ENCODE measurements around the gene LMX1B.
"Not testable (repeated sequence)": the region's sequence is repeated elsewhere in the genome, so short reads cannot be mapped to it uniquely, and the experiment has no call there.

LMX1B gene

DNA sequence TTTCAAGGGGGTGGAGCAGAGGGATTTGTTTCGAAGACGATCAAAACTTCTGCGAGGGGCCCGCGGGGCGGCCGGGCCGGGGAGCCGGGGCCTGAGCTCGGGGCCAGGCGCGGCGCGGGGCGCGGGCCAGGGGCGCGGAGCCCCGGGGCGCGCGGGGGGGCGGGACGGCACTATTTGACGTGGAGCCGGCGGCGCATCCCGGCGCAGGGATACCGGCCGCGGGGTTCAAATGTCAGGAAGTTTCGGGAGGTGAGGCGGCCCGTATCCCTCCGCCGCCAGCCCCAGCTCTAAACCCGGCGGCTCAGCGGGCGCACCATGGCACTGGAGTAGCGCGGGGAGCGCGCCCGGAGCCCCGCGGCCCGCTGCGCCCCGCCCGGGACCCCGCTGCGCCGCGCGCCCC, at the start of gene LMX1B:
Gene LMX1B (plus strand): TSS at position 278 of the 400 bp plus-strand sequence. CDS start 522 bp downstream, outside the sequence.
- no peak for DNase-seq

GRCh38 chr9:126564128-126564527, 49.6 kb upstream of the LMX1B start:
- DNase-seq, result no peak

- no peak for DNase-seq
Measured at GRCh38 chr9:126564716-126565115, 49.0 kb upstream of the LMX1B start.

- DNase-seq, result no peak
Measured at GRCh38 chr9:126565336-126566128, 48.2 kb upstream of the LMX1B start.

DNA sequence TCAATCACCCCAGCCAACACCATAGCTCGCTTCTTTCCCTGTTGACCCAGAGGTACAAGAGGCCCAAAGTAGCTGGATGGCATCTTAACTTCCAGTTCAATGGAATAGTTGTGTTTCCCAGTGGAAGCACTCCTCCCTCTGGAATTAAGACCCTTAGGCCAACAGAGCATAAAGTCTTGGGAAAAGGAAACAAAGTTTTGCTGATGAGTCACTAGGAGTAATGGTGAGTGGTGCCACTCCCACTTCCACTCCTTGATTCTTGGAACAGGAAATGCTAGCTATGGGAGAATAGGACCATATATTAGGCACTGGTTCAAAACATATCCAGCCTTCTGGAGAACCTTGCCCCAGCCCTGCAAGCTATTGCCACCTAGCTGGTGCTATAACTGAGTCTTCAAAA, 44.7 kb upstream of the LMX1B start:
- no peak for DNase-seq

DNA sequence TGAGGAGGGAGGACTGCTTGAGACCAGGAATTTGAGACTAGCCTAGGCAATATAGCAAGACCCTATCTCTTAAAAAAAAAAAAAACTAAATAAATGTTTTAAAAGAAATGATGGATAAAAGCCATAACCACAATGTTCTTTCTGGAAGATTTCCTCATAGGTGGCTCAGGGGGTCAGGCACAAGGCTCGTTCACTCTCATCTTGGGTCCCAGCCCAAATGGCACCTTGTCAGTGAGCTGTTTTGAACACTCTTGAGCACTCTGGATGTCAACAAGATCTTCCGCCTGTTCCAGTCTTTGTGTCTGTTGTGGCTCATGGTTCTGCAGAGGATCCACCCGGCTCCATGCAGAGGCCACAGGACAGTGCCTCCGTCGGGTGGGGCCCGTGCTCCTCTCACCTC, 35.7 kb upstream of the LMX1B start:
- no peak for DNase-seq

DNA sequence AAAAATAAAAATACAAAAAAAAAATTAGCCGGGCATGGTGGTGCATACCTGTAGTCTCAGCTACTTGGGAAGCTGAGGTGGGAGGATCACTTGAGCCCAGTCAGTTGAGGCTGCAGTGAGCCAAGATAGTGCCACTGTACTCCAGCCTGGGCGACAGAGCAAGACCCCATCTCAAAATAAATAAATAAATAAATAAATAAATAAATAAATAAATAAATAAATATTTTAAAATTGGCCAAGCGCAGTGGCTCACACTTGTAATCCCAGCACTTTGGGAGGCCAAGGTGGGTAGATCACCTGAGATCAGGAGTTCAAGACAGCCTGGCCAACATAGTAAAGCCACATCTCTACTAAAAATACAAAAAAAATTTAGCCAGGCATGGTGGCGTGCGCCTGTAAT, 33.4 kb upstream of the LMX1B start:
- not testable (repeated sequence) for DNase-seq

DNA sequence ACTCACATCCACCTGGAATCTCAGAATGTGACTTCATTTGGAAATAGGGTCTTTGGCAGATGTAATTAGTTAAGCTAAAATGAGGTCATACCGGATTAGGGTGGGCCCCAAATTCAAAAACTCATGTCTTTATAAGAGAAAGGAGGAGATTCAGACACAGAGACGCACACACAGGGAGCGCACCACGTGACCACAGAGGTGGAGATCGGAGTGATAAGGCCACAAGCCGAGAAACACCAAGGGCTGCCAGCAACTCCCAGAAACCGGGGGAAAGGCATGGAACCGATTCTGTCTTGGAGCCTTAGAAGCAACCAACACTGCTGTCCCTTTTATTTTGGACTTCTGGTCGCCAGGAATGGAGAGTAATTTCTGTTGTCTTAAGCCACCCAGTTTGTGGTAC, 31.8 kb upstream of the LMX1B start:
- DNase-seq, result no peak

DNA sequence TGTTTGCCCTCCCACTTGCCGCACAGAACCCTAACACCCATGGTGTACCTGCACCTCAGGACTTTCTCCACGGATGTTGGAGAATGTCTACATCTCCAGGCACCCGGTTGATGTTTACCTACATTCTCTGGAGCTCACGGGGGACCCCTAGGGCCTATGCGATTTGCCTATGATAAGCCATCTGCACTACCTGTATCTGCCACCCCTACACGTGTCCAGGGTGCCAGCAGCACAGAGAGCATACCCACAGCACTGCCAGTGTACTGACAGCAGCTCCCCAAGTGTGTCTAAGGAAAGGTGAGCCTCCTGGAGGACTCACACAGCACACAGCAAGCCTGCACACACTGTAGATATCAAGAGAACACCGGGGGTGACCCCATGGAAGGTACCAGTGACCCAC, 31.3 kb upstream of the LMX1B start:
- no peak for DNase-seq

- no peak for DNase-seq
Measured at GRCh38 chr9:126583144-126583760, 30.5 kb upstream of the LMX1B start.

- DNase-seq, result no peak
Measured at GRCh38 chr9:126584611-126585010, 29.1 kb upstream of the LMX1B start.

- DNase-seq, result no peak
Measured at GRCh38 chr9:126586236-126586635, 27.5 kb upstream of the LMX1B start.

DNA sequence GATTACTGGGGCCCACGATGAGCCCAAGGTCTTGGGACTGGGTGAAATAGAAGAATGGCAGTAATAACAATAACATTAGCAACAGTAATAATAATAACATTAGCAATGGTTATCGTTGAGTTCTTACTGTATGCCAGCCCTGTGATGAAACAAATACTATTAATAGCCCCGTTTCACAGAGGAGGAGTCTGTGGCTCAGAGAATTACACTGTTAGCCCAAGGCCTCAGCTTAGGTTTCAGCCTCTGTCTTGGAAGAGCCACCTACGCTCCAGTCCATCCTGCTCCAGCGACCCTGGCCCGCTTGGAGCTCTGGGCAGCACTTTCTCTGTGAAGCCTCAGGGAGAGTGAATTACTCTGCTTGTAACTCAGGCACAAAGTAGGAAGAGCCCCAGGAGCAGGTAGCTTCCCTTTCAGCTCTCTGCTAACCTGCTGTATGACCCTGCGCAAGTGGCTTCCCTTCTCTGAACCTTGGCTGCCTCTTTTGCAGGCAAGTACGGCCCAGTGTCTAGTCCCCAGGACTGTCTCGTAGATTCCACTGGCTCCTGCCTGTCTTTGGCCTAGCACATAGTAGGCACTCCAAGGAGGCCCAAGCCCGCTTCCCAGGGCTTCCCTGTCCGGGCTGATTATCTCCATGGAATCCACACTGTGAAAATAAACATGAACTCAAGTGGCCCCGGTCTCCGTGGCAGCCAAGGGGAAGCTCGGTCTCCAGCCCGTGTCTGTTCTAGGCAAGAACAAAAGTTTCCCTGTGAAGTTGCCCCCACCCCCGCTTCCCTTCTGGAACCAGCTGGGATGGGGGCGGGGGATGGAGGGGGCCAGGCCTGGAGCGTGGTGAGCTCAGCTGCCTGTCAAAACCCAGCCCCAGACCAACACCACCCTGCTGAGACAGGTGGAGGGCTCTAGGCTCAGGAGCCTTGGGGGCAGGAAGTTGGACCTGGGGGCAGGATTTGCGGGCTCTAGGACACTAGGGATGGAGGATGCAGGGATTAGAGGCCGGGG, 26.2 kb upstream of the LMX1B start:
- no peak for DNase-seq

DNA sequence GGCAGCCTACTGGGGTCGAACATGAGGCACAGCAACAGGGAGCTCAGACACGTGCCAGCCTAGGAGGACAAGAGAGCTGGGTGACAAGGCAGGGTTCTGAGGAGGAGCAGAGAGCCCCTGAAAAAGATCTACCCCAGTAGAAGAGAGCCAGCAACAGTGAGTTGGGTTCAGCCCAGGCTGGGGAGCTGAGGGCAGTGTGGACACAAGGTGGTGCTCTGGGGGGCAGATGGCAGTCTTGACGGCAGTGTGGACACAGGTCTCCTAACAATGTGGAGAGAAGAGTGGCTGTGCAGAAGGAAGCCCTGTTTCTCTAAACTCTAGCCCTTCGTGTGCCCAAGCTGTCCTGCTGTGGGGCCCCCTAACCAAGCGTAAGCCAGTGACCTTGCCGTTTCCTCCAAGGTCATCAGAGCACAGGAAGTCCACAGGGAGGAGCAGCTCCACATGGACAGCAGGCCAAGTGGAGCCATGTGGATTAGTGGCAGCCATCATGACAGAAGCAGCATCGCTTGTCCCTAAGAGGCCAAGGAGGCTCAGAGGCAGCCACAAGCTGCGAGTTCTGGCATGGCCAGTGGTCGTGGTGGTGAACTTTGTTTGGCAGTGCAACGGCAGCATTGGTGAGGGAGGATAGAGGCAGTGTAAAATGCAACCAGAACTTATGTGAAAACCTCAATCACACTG, 25.1 kb upstream of the LMX1B start:
- DNase-seq, result no peak

DNA sequence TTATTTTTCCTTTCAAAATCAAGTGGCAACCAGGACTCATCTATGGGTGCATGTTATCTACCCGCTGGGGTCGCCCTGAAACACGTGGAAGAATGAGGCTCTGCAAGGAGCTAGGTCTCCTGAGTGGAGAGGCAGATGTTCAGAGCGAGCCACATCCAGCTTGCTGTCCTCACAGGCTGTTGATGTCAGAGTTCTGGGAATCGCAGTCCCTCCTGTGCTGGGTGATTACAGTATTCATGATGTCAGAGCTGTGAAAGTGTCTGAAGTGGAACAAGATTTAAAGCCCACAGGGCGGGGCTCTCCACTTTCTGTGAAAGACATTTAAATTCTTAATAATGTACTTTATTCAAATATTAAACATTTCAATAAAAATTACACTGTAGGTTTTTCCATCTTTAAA, 24.4 kb upstream of the LMX1B start:
- no peak for DNase-seq

DNA sequence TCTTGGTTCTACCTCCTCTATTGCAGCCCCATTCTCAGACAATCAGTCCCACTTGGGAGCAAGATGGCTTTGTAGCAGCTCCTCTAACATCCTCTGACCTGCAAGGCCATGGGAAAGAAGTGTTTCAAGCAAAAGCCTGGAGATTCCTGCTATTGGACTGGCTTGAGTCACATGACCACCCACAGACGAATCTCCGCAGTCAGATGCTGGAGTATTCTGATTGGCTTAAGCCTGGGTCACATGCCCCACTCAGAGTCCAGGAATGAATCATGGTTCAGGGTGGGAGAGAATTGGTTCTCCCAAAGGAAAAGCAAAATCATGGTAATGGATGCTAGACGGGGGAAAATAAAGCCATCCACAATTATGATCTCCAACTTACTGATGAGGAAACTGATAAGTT, 22.6 kb upstream of the LMX1B start:
- DNase-seq, result no peak

DNA sequence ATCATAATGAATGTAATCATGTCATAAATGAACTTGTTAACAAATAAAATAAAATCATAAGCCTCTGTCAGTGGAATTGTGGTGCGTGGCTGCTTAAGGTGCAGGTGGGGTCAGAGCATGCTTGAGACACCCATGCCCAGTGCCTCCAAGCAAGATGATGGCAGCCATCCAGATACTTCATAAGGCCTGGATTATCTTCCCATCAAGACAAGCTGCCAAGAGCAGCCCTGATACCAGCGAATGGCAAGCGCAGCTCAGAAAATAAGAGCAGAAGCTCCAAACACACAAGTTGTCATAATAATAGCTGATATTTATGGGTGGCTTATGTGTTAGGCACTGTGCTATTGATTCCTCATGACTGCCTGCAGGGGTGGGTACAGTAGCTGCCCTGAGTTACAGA, 21.8 kb upstream of the LMX1B start:
- no peak for DNase-seq

DNA sequence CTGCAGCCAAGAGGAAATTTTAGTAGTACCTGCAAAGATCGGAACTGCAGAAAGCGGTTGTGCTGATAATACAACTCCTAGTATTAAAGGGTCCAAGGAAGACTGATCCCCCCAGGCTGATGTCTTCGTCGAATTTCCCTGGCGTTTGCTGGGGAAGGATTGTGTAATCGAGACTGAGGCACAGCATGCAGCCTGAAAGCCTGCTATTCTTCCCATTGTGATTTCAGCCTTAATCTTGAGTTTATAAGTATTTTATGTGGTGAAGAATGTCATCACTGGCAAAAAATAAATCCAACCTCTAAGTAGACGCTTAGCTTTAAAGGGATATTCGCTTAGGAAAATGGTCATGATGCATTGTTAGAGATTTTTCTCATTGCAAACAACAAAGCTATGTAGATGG, 21.3 kb upstream of the LMX1B start:
- DNase-seq, result no peak

DNA sequence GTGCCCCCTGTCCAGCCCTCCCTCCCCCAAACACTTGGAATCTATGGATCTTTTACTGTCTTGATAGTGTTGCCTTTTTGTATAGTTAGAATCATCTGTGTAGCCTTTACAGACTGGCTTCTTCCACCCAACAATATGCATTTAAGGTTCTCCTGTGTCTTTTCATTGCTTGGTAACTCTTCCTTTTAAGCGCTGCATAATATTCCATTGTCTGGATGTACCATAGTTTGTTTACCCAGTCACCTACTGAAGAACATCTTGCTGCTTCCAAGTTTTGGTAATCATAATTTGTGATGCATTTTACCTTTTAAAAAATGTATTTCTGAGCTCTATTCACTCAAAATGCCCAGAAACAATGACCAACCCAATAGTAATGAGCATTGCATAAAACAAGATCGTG, 17.7 kb upstream of the LMX1B start:
- DNase-seq, result no peak

- DNase-seq, result no peak
Measured at GRCh38 chr9:126599047-126599650, 14.6 kb upstream of the LMX1B start.

GRCh38 chr9:126604059-126605055, 9.4 kb upstream of the LMX1B start:
- no peak for DNase-seq

Measured in bone marrow (tissue), 2 donors.